Spinal cord (tissue), 4 donors: ENCODE measurements around the gene SEZ6L2. TPM values are rescaled to one million over a fixed set of nuclear protein-coding genes. Genes with fewer than 3 reads are reported as not detected.

ENCODE experiments used
- polyA plus RNA-seq, 2 donors: library from polyadenylated mRNA; unstranded; fragments of 120-200 nt; gene quantifications; one replicate each; pipeline ENCODE4 v1.2.1, GENCODE V29; 2013; ENCODE audit not compliant: insufficient read length in 2 of 2
- total RNA-seq, 2 donors: library from RNA; depleted of rRNA in 1 of 2; stranded (reverse); fragments of 120-200 nt in 1 of 2; fragments of >200 nt in 1 of 2; gene quantifications; one replicate each; pipeline versions ENCODE4 v1.2.3 to v1.2.4, GENCODE V29; 2013 to 2014

Gene SEZ6L2
- total and polyA plus RNA-seq, 4 donors = 32.7 to 155 (median 102) TPM

Other genes with a start within 250 kb of the SEZ6L2 start
- gene SPN, start 236.3 kb downstream of the SEZ6L2 start, total RNA-seq = 1 to 10 TPM in 1 of 2 donors, under 1 TPM in 1; 0.88 to 3.3 TPM
- gene SPN, start 236.3 kb downstream of the SEZ6L2 start, polyA plus RNA-seq = under 1 TPM; 0.79 to 0.96 TPM
- gene QPRT, start 220.4 kb downstream of the SEZ6L2 start, total RNA-seq = 10 to 100 TPM; 15.8 to 52.0 TPM
- gene QPRT, start 220.4 kb downstream of the SEZ6L2 start, polyA plus RNA-seq = 10 to 100 TPM; 39.3 to 40.3 TPM
- 1 to 10 TPM in 1 of 2 donors, under 1 TPM in 1; 0.39 to 1.1 TPM for gene C16orf54, start 153.6 kb downstream of the SEZ6L2 start, total RNA-seq
- gene C16orf54, start 153.6 kb downstream of the SEZ6L2 start, polyA plus RNA-seq = under 1 TPM; 0.20 to 0.29 TPM
- gene ZG16, start 121.3 kb downstream of the SEZ6L2 start, total RNA-seq = not detected
- gene ZG16, start 121.3 kb downstream of the SEZ6L2 start, polyA plus RNA-seq = under 1 TPM in 1 of 2 donors, not detected in 1; 0.05 TPM
- gene KIF22, start 108.8 kb downstream of the SEZ6L2 start, total RNA-seq = 10 to 100 TPM; 30.2 to 44.0 TPM
- gene KIF22, start 108.8 kb downstream of the SEZ6L2 start, polyA plus RNA-seq = 10 to 100 TPM; 55.0 to 56.4 TPM
- gene MAZ, start 93.0 kb downstream of the SEZ6L2 start, total RNA-seq = 100 to 1,000 TPM; 139 to 199 TPM
- gene MAZ, start 93.0 kb downstream of the SEZ6L2 start, polyA plus RNA-seq = 100 to 1,000 TPM; 519 to 532 TPM
- gene PRRT2, start 87.4 kb downstream of the SEZ6L2 start, total RNA-seq = 10 to 100 TPM; 24.4 to 25.6 TPM
- 100 to 1,000 TPM; 226 to 244 TPM for gene PRRT2, start 87.4 kb downstream of the SEZ6L2 start, polyA plus RNA-seq
- 10 to 100 TPM in 1 of 2 donors, 1 to 10 TPM in 1; 8.2 to 48.5 TPM for gene PAGR1, start 83.4 kb downstream of the SEZ6L2 start, total RNA-seq
- gene PAGR1, start 83.4 kb downstream of the SEZ6L2 start, polyA plus RNA-seq = 10 to 100 TPM; 53.5 to 65.5 TPM
- 10 to 100 TPM; 20.3 to 35.8 TPM for gene MVP, start 79.1 kb downstream of the SEZ6L2 start, total RNA-seq
- gene MVP, start 79.1 kb downstream of the SEZ6L2 start, polyA plus RNA-seq = 10 to 100 TPM; 11.8 to 14.9 TPM
- gene CDIPT, start 36.3 kb downstream of the SEZ6L2 start, total RNA-seq = 10 to 100 TPM; 51.3 to 78.6 TPM
- 100 to 1,000 TPM; 103 to 121 TPM for gene CDIPT, start 36.3 kb downstream of the SEZ6L2 start, polyA plus RNA-seq
- gene ASPHD1, start 938 bp upstream of the SEZ6L2 start, total RNA-seq = 10 to 100 TPM in 1 of 2 donors, 1 to 10 TPM in 1; 4.2 to 15.1 TPM
- 10 to 100 TPM; 49.8 to 52.7 TPM for gene ASPHD1, start 938 bp upstream of the SEZ6L2 start, polyA plus RNA-seq
- gene KCTD13, start 26.7 kb upstream of the SEZ6L2 start, total RNA-seq = 10 to 100 TPM; 11.0 to 15.4 TPM
- 10 to 100 TPM; 64.2 to 79.2 TPM for gene KCTD13, start 26.7 kb upstream of the SEZ6L2 start, polyA plus RNA-seq
- 10 to 100 TPM; 32.5 to 83.1 TPM for gene TMEM219, start 62.5 kb upstream of the SEZ6L2 start, total RNA-seq
- 10 to 100 TPM; 83.5 to 91.4 TPM for gene TMEM219, start 62.5 kb upstream of the SEZ6L2 start, polyA plus RNA-seq
- 10 to 100 TPM; 42.2 to 52.3 TPM for gene TAOK2, start 74.3 kb upstream of the SEZ6L2 start, total RNA-seq
- 10 to 100 TPM; 80.6 to 87.1 TPM for gene TAOK2, start 74.3 kb upstream of the SEZ6L2 start, polyA plus RNA-seq
- 10 to 100 TPM; 12.2 to 13.7 TPM for gene HIRIP3, start 96.1 kb upstream of the SEZ6L2 start, total RNA-seq
- 10 to 100 TPM; 26.2 to 28.8 TPM for gene HIRIP3, start 96.1 kb upstream of the SEZ6L2 start, polyA plus RNA-seq
- 10 to 100 TPM; 24.9 to 50.6 TPM for gene INO80E, start 96.7 kb upstream of the SEZ6L2 start, total RNA-seq
- gene INO80E, start 96.7 kb upstream of the SEZ6L2 start, polyA plus RNA-seq = 10 to 100 TPM; 66.4 to 70.9 TPM
- gene DOC2A, start 111.5 kb upstream of the SEZ6L2 start, total RNA-seq = 10 to 100 TPM in 1 of 2 donors, 1 to 10 TPM in 1; 7.6 to 14.8 TPM
- 10 to 100 TPM; 60.4 to 61.6 TPM for gene DOC2A, start 111.5 kb upstream of the SEZ6L2 start, polyA plus RNA-seq
- gene C16orf92, start 123.6 kb upstream of the SEZ6L2 start, total RNA-seq = not detected
- 1 to 10 TPM in 1 of 2 donors, under 1 TPM in 1; 0.76 to 2.0 TPM for gene C16orf92, start 123.6 kb upstream of the SEZ6L2 start, polyA plus RNA-seq
- gene TLCD3B, start 131.7 kb upstream of the SEZ6L2 start, total RNA-seq = 10 to 100 TPM; 10.2 to 19.2 TPM
- 100 to 1,000 TPM; 119 to 136 TPM for gene TLCD3B, start 131.7 kb upstream of the SEZ6L2 start, polyA plus RNA-seq
- 100 to 1,000 TPM; 264 to 594 TPM for gene ALDOA, start 166.2 kb upstream of the SEZ6L2 start, total RNA-seq
- 100 to 1,000 TPM; 832 to 849 TPM for gene ALDOA, start 166.2 kb upstream of the SEZ6L2 start, polyA plus RNA-seq
- gene PPP4C, start 176.4 kb upstream of the SEZ6L2 start, total RNA-seq = 10 to 100 TPM; 51.6 to 59.6 TPM
- 100 to 1,000 TPM in 1 of 2 donors, 10 to 100 TPM in 1; 96.0 to 104 TPM for gene PPP4C, start 176.4 kb upstream of the SEZ6L2 start, polyA plus RNA-seq
- under 1 TPM; 0.20 to 0.99 TPM for gene TBX6, start 192.4 kb upstream of the SEZ6L2 start, total RNA-seq
- gene TBX6, start 192.4 kb upstream of the SEZ6L2 start, polyA plus RNA-seq = 1 to 10 TPM; 1.0 to 2.7 TPM
- gene YPEL3, start 196.7 kb upstream of the SEZ6L2 start, total RNA-seq = 10 to 100 TPM; 30.6 to 40.9 TPM
- 100 to 1,000 TPM; 131 to 142 TPM for gene YPEL3, start 196.7 kb upstream of the SEZ6L2 start, polyA plus RNA-seq
- gene GDPD3, start 214.0 kb upstream of the SEZ6L2 start, total RNA-seq = 1 to 10 TPM; 1.2 to 4.8 TPM
- gene GDPD3, start 214.0 kb upstream of the SEZ6L2 start, polyA plus RNA-seq = 10 to 100 TPM in 1 of 2 donors, 1 to 10 TPM in 1; 6.8 to 10.9 TPM
- 10 to 100 TPM; 25.0 to 42.2 TPM for gene MAPK3, start 223.7 kb upstream of the SEZ6L2 start, total RNA-seq
- 100 to 1,000 TPM; 136 to 144 TPM for gene MAPK3, start 223.7 kb upstream of the SEZ6L2 start, polyA plus RNA-seq